Hepatocyte (in vitro differentiated cells): Measurements from ENCODE around the gene GRHPR. TPM values are rescaled to one million over a fixed set of nuclear protein-coding genes. Genes with fewer than 3 reads are reported as not detected.
"Not testable (repeated sequence)": the region's sequence is repeated elsewhere in the genome, so short reads cannot be mapped to it uniquely, and the experiment has no call there.

ENCODE experiments used
- DNase-seq: peaks from one replicate; pipeline ENCODE4 v3.0.0-alpha.2; 2016; ENCODE audit warnings: low spot score
- H2AFZ ChIP-seq: fragments of 200-600 bp; sonication (generic); 2 replicates; pipeline ENCODE4 v1.6.0; 2016; ENCODE audit warnings: antibody characterized with exemption, mild to moderate bottlenecking
- H3K27ac ChIP-seq: fragments of 200-600 bp; sonication (generic); 2 replicates; pipeline ENCODE4 v1.5.1; 2016; ENCODE audit warnings: mild to moderate bottlenecking
- H3K27me3 ChIP-seq: fragments of 200-600 bp; sonication (generic); 2 replicates; pipeline ENCODE4 v1.6.1; 2016
- H3K36me3 ChIP-seq: fragments of 200-600 bp; sonication (generic); replicated peaks from 2 replicates; pipeline ENCODE4 v1.5.1; 2016; ENCODE audit warnings: low read depth; ENCODE audit not compliant: insufficient read depth
- H3K4me1 ChIP-seq: fragments of 200-600 bp; sonication (generic); 2 replicates; pipeline ENCODE4 v1.5.1; 2016; ENCODE audit warnings: mild to moderate bottlenecking, moderate library complexity; ENCODE audit not compliant: insufficient read depth
- H3K4me2 ChIP-seq: fragments of 200-600 bp; sonication (generic); 2 replicates; pipeline ENCODE4 v1.6.0; 2016
- H3K4me3 ChIP-seq: fragments of 200-600 bp; sonication (generic); 2 replicates; pipeline ENCODE4 v1.5.1; 2016; ENCODE audit warnings: mild to moderate bottlenecking
- H3K79me2 ChIP-seq: fragments of 200-600 bp; sonication (generic); 2 replicates; pipeline ENCODE4 v1.6.0; 2017; ENCODE audit warnings: mild to moderate bottlenecking
- H3K9me2 ChIP-seq: fragments of 200-600 bp; sonication (generic); replicated peaks from 2 replicates; pipeline ENCODE4 v1.6.0; 2017; ENCODE audit warnings: mild to moderate bottlenecking; ENCODE audit not compliant: insufficient read depth
- H3K9me3 ChIP-seq: fragments of 200-600 bp; sonication (generic); 2 replicates; pipeline ENCODE4 v1.5.1; 2016; ENCODE audit warnings: low read depth, mild to moderate bottlenecking
- H4K20me1 ChIP-seq: fragments of 200-600 bp; sonication (generic); 2 replicates; pipeline ENCODE4 v1.6.0; 2016; ENCODE audit warnings: mild to moderate bottlenecking; ENCODE audit not compliant: insufficient read depth, poor library complexity, severe bottlenecking
- EZH2 ChIP-seq: fragments of 200-600 bp; sonication (generic); IDR thresholded peaks from 2 replicates; pipeline ENCODE4 v1.6.1; 2016; ENCODE audit warnings: antibody characterized with exemption, mild to moderate bottlenecking, borderline replicate concordance
- EZH2phosphoT487 ChIP-seq: fragments of 200-600 bp; sonication (generic); IDR thresholded peaks from one replicate; pipeline ENCODE4 v1.6.1; 2018; ENCODE audit warnings: antibody characterized with exemption, mild to moderate bottlenecking, low read depth, moderate library complexity; ENCODE audit not compliant: unreplicated experiment, severe bottlenecking
- WGBS: methylation state at CpG from one replicate; pipeline ENCODE4 v1.1.6; 2016; ENCODE audit warnings: low lambda C conversion rate; ENCODE audit errors: missing lambda C conversion rate; 5-methylcytosine and 5-hydroxymethylcytosine counted together
- polyA plus RNA-seq: library from polyadenylated mRNA; unstranded; fragments of >200 nt; fragmentation: Nextera tagmentation; extraction: Ambion mirVana; gene quantifications from 2 replicates; pipeline ENCODE4 v1.2.1, GENCODE V29; 2016
- total RNA-seq: library from RNA; depleted of rRNA; stranded (reverse); fragments of >200 nt; gene quantifications from 2 replicates; pipeline ENCODE4 v1.2.3, GENCODE V29; 2014
- TF ChIP-seq, protein P1 (sequence below): fragments of 200-600 bp; sonication (generic); IDR thresholded peaks from 2 replicates; pipeline ENCODE4 v1.5.1; 2016; ENCODE audit warnings: antibody characterized with exemption, mild to moderate bottlenecking; ENCODE audit not compliant: poor library complexity

GRHPR gene
- total and polyA plus RNA-seq, 2 experiments from 2014 or later = 137 to 168 TPM

DNA sequence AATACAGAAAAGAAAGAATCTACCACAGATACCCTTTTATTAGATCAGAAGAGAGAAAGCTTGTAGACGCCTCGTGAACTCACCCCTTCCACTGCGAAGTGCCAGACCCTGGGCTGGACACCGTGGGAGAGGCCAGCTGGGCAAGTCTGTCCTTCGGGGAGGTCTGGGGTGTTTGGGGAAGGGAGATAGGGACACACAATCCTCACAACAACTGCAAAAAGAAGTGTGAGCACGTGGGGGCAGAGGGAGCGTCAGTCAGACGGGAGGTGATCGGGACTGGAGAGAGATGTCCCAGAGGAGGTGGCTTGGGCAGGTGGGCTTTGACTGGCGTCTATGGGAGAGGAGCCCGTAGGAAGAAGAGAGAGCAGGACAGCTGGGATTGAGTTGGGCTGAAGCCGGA lies 27.3 kb upstream of the GRHPR start:
- no peaks in the 10 kb centered on the region for H3K27me3 ChIP-seq
- no peaks in the 10 kb centered on the region for H3K36me3 ChIP-seq
- no peak for DNase-seq
- no peak overlapping the region for H3K27ac ChIP-seq
- no peak overlapping the region for H3K4me2 ChIP-seq
- no peaks in the 10 kb centered on the region for H3K4me1 ChIP-seq
- H3K79me2 ChIP-seq = no peaks in the 10 kb centered on the region
- 71% methylated on average over 12 of the region's 12 CpGs for WGBS
- H3K9me3 ChIP-seq = no peaks in the 10 kb centered on the region
- TF ChIP-seq, protein P1, sequence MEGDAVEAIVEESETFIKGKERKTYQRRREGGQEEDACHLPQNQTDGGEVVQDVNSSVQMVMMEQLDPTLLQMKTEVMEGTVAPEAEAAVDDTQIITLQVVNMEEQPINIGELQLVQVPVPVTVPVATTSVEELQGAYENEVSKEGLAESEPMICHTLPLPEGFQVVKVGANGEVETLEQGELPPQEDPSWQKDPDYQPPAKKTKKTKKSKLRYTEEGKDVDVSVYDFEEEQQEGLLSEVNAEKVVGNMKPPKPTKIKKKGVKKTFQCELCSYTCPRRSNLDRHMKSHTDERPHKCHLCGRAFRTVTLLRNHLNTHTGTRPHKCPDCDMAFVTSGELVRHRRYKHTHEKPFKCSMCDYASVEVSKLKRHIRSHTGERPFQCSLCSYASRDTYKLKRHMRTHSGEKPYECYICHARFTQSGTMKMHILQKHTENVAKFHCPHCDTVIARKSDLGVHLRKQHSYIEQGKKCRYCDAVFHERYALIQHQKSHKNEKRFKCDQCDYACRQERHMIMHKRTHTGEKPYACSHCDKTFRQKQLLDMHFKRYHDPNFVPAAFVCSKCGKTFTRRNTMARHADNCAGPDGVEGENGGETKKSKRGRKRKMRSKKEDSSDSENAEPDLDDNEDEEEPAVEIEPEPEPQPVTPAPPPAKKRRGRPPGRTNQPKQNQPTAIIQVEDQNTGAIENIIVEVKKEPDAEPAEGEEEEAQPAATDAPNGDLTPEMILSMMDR = no peak
- TF ChIP-seq EZH2 (no peak), EZH2phosphoT487 (no peak)
- no peak overlapping the region for H2AFZ ChIP-seq
- H3K9me2 ChIP-seq = no peaks in the 10 kb centered on the region
- no peaks in the 10 kb centered on the region for H4K20me1 ChIP-seq
- H3K4me3 ChIP-seq = no peak overlapping the region

- Histone ChIP-seq H3K4me1 (no peaks in the 10 kb centered on the region), H3K4me3 (no peak overlapping the region), H3K27ac (no peak overlapping the region), H2AFZ (no peak overlapping the region), H3K9me3 (no peaks in the 10 kb centered on the region), H3K79me2 (no peaks in the 10 kb centered on the region), H4K20me1 (no peaks in the 10 kb centered on the region), H3K4me2 (no peak overlapping the region), H3K9me2 (no peaks in the 10 kb centered on the region), H3K27me3 (no peaks in the 10 kb centered on the region), H3K36me3 (no peaks in the 10 kb centered on the region)
- TF ChIP-seq, protein P1 = no peak
- TF ChIP-seq EZH2 (no peak), EZH2phosphoT487 (no peak)
- WGBS = 88% methylated on average over 8 of the region's 8 CpGs
- DNase-seq = no peak
Observed at GRCh38 chr9:37395663-37396062, 26.8 kb upstream of the GRHPR start.

GRCh38 chr9:37397948-37398347 lies 24.5 kb upstream of the GRHPR start:
- not testable (repeated sequence) for H3K9me3 ChIP-seq, H4K20me1 ChIP-seq, H3K4me2 ChIP-seq, H3K27ac ChIP-seq, DNase-seq, H3K79me2 ChIP-seq, H3K36me3 ChIP-seq, H3K4me1 ChIP-seq, H3K27me3 ChIP-seq, H3K9me2 ChIP-seq, H3K4me3 ChIP-seq, H2AFZ ChIP-seq
- 92% methylated on average over 3 of the region's 3 CpGs for WGBS

GRCh38 chr9:37398464-37399025 lies 24.0 kb upstream of the GRHPR start:
- Histone ChIP-seq H3K4me2 (no peak overlapping the region), H3K9me3 (no peaks in the 10 kb centered on the region), H3K27ac (no peak overlapping the region), H3K9me2 (no peaks in the 10 kb centered on the region), H3K36me3 (no peaks in the 10 kb centered on the region), H3K4me1 (no peaks in the 10 kb centered on the region), H3K4me3 (no peak overlapping the region), H3K27me3 (no peaks in the 10 kb centered on the region), H2AFZ (no peak overlapping the region), H3K79me2 (no peaks in the 10 kb centered on the region), H4K20me1 (no peaks in the 10 kb centered on the region)
- WGBS = 84% methylated on average over 7 of the region's 7 CpGs
- no peak for TF ChIP-seq EZH2phosphoT487
- TF ChIP-seq, protein P1 = no peak
- no peak for TF ChIP-seq EZH2
- no peak for DNase-seq
